HEK293 (cell line): Measurements from ENCODE around the gene ZDHHC11.

Experiments used
- CTCF ChIA-PET: fragments of 350-600 bp; formaldehyde crosslinking; extraction: SDS; loops from one replicate; lab custom pipeline; 2021; ENCODE audit warnings: antibody characterized with exemption; lab: Yijun Ruan, JAX
- POLR2A ChIA-PET: fragments of 300-600 bp; formaldehyde crosslinking; extraction: SDS; loops from one replicate; lab custom pipeline; 2020; ENCODE audit warnings: antibody characterized with exemption, inconsistent platforms; lab: Yijun Ruan, JAX
- H3K27ac ChIP-seq: fragments of 200-500 bp; sonication (Bioruptor generic); 2 replicates; pipeline ENCODE4 v1.5.1; 2014; ENCODE audit warnings: low read depth, low read length, control low read depth, inconsistent platforms; ENCODE audit errors: extremely low read depth
- H3K36me3 ChIP-seq, 2 experiments: fragments of 200-500 bp in 1 of 2; sonication (Bioruptor generic) in 1 of 2; 1 replicate in 1 of 2; 2 replicates in 1 of 2; pipeline ENCODE4 v1.5.1; 2014 to 2017; ENCODE audit warnings: inconsistent platforms in 2 of 2, low read length in 2 of 2; ENCODE audit not compliant: control insufficient read depth in 2 of 2, insufficient read depth in 1 of 2
- H3K4me1 ChIP-seq: fragments of 200-500 bp; sonication (Bioruptor generic); 2 replicates; pipeline ENCODE4 v1.5.1; 2014; ENCODE audit warnings: mild to moderate bottlenecking, low read length, inconsistent platforms; ENCODE audit not compliant: control insufficient read depth, insufficient read depth
- H3K4me3 ChIP-seq: 2 replicates; pipeline ENCODE4 v1.5.1; 2011; ENCODE audit warnings: low read depth, mild to moderate bottlenecking, control low read depth, low read length, moderate library complexity
- H3K9me3 ChIP-seq: fragments of 200-500 bp; sonication (Bioruptor generic); 2 replicates; pipeline ENCODE4 v1.5.1; 2014; ENCODE audit warnings: low read depth, low read length, inconsistent platforms; ENCODE audit not compliant: control insufficient read depth, insufficient read depth
- BCL11B ChIP-seq: fragments of 450-650 bp; formaldehyde crosslinking; IDR thresholded peaks from 2 replicates; pipeline ENCODE4 v1.5.1; 2016; ENCODE audit warnings: low read depth, missing biosample characterization, missing genetic modification characterization
- KLF7 ChIP-seq: fragments of 450-650 bp; formaldehyde crosslinking; IDR thresholded peaks from 2 replicates; pipeline ENCODE4 v1.5.1; 2016; ENCODE audit warnings: missing biosample characterization, missing genetic modification characterization, borderline replicate concordance
- SP2 ChIP-seq: fragments of 450-650 bp; formaldehyde crosslinking; IDR thresholded peaks from 2 replicates; pipeline ENCODE4 v1.5.1; 2016; ENCODE audit warnings: missing biosample characterization, missing genetic modification characterization
- WT1 ChIP-seq: fragments of 450-650 bp; formaldehyde crosslinking; IDR thresholded peaks from 2 replicates; pipeline ENCODE4 v1.5.1; 2016; ENCODE audit warnings: missing biosample characterization, missing genetic modification characterization
- ZEB2 ChIP-seq: fragments of 450-650 bp; formaldehyde crosslinking; IDR thresholded peaks from 2 replicates; pipeline ENCODE4 v1.5.1; 2016; ENCODE audit warnings: missing biosample characterization, missing genetic modification characterization
- ZNF223 ChIP-seq: fragments of 450-650 bp; formaldehyde crosslinking; IDR thresholded peaks from 2 replicates; pipeline ENCODE4 v1.5.1; 2016; ENCODE audit warnings: missing biosample characterization, missing genetic modification characterization
- ZNF274 ChIP-seq, 2 experiments: fragments of 200-500 bp in 1 of 2; fragments of 450-650 bp in 1 of 2; sonication (Bioruptor generic) in 1 of 2; formaldehyde crosslinking in 1 of 2; IDR thresholded peaks; 2 replicates each; pipeline versions ENCODE4 v1.5.1 to v1.6.1; 2014 to 2016; ENCODE audit warnings: borderline replicate concordance in 1 of 2, inconsistent platforms in 1 of 2, low read length in 1 of 2, missing biosample characterization in 1 of 2, missing genetic modification characterization in 1 of 2
- ZNF292 ChIP-seq: fragments of 450-650 bp; formaldehyde crosslinking; IDR thresholded peaks from 2 replicates; pipeline ENCODE4 v1.5.1; 2016; ENCODE audit warnings: low read depth, missing biosample characterization, missing genetic modification characterization, borderline replicate concordance
- ZNF37A ChIP-seq: fragments of 450-650 bp; IDR thresholded peaks from 2 replicates; pipeline ENCODE4 v1.5.1; 2018; ENCODE audit warnings: missing biosample characterization, missing genetic modification characterization
- ZNF510 ChIP-seq: fragments of 450-650 bp; formaldehyde crosslinking; IDR thresholded peaks from 2 replicates; pipeline ENCODE4 v1.5.1; 2018; ENCODE audit warnings: mild to moderate bottlenecking, missing genetic modification characterization, missing biosample characterization; ENCODE audit not compliant: insufficient replicate concordance
- ZNF529 ChIP-seq: fragments of 450-650 bp; formaldehyde crosslinking; IDR thresholded peaks from 2 replicates; pipeline ENCODE4 v1.5.1; 2017; ENCODE audit warnings: missing genetic modification characterization, missing biosample characterization; ENCODE audit not compliant: insufficient replicate concordance
- ZNF585B ChIP-seq: fragments of 450-650 bp; formaldehyde crosslinking; IDR thresholded peaks from 2 replicates; pipeline ENCODE4 v1.5.1; 2016; ENCODE audit warnings: missing biosample characterization, missing genetic modification characterization
- ZNF76 ChIP-seq: fragments of 450-650 bp; formaldehyde crosslinking; IDR thresholded peaks from 2 replicates; pipeline ENCODE4; 2016; ENCODE audit warnings: low read depth, missing biosample characterization, missing genetic modification characterization, borderline replicate concordance
- ZNF776 ChIP-seq: fragments of 450-650 bp; formaldehyde crosslinking; IDR thresholded peaks from 2 replicates; pipeline ENCODE4 v1.5.0; 2017; ENCODE audit warnings: missing biosample characterization, missing genetic modification characterization, borderline replicate concordance
- ZNF777 ChIP-seq: fragments of 450-650 bp; formaldehyde crosslinking; IDR thresholded peaks from 2 replicates; pipeline ENCODE4 v1.5.1; 2017; ENCODE audit warnings: missing biosample characterization, missing genetic modification characterization, borderline replicate concordance
- ZNF792 ChIP-seq: fragments of 450-650 bp; formaldehyde crosslinking; IDR thresholded peaks from 2 replicates; pipeline ENCODE4 v1.5.1; 2016; ENCODE audit warnings: missing biosample characterization, missing genetic modification characterization
- TF ChIP-seq, protein P1 (sequence below): fragments of 450-650 bp; formaldehyde crosslinking; IDR thresholded peaks from 2 replicates; pipeline ENCODE4 v1.5.1; 2017; ENCODE audit warnings: missing biosample characterization, missing genetic modification characterization
- TF ChIP-seq, protein P2 (sequence below): fragments of 450-650 bp; formaldehyde crosslinking; IDR thresholded peaks from 2 replicates; pipeline ENCODE4 v1.5.1; 2016; ENCODE audit warnings: missing biosample characterization, missing genetic modification characterization
- TF ChIP-seq, protein P3 (sequence below): fragments of 450-650 bp; formaldehyde crosslinking; IDR thresholded peaks from 2 replicates; pipeline ENCODE4 v1.5.1; 2016; ENCODE audit warnings: missing biosample characterization, missing genetic modification characterization

Gene ZDHHC11

DNA sequence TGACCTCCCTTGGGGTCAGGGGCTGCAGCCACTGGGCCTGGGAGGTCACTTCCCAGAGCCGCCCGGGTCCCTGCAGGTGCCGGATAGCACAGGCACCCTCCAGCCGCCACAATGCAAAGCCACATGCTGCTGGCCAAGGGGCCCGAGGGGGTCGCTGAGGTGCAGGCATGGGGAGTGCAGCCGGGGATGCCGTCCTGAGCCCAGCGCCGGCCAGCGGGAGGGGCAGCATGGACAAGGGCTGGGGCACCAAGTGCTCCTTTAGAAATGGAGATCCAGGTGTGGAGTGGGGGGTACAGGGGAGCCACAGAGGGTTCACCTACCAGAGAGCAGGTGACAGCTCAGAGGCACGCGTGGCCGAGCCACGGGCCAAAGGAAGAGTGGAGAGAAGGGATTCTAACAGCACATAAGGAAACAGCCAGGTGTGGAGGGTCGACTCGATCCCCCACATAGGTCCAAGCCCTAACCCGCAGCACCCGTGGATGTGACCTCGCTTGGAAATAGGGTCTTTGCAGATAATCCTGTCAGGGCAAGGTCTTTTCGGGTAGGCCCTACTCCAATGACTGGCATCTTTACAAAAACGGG, 90.9 kb downstream of the ZDHHC11 start:
- H3K9me3 ChIP-seq = no peaks in the 10 kb centered on the region
- ChIA-PET POLR2A (no interaction called here), CTCF (no interaction called here)
- H3K4me3 ChIP-seq = no peak overlapping the region
- TF ChIP-seq BCL11B (peak; percentile 27; the same call in 1 of the 2 replicates), WT1 (no peak)
- H3K27ac ChIP-seq = no peak overlapping the region
- H3K4me1 ChIP-seq = no peaks in the 10 kb centered on the region
- no peaks in the 10 kb centered on the region for H3K36me3 ChIP-seq

DNA sequence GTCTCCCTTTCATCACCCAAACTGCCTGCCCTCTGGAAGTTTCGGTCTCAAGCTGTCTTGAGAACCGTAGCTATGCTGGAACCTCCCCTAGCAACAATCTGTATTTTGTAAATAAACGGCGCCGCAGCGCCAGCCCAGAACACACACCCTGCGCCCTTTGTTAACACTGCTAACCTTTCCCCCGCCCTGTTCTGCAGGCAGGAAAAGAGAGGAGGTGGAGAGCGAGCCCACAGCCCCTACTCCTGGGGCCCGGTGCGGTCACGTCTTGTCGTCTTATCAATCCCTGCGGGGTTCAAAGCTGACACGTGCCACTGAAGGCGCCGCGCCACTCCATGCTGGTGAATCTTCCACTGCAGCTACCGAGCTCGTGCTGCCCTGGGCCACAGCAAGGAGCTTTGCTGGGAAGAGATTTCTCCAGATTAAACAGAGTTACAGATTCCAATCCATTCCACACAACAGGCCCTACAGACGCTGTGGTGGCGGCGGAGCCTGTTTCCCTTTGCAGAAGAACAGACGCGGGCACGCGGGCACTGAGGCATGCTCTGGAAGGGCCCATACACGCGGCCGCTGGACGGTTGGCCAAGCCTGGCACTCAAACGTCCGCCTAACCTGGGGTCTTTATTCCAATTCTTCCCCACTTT, 91.6 kb downstream of the ZDHHC11 start:
- Histone ChIP-seq H3K27ac (no peak overlapping the region), H3K36me3 (no peaks in the 10 kb centered on the region), H3K4me1 (no peaks in the 10 kb centered on the region), H3K9me3 (no peaks in the 10 kb centered on the region), H3K4me3 (no peak overlapping the region)
- ChIA-PET CTCF (interaction anchor here (1.2 kb wide), 1 partner anchor 144 kb away, joined by 3 read pairs; no protein-coding TSS in a partner anchor), POLR2A (no interaction called here)
- TF ChIP-seq, protein P1, sequence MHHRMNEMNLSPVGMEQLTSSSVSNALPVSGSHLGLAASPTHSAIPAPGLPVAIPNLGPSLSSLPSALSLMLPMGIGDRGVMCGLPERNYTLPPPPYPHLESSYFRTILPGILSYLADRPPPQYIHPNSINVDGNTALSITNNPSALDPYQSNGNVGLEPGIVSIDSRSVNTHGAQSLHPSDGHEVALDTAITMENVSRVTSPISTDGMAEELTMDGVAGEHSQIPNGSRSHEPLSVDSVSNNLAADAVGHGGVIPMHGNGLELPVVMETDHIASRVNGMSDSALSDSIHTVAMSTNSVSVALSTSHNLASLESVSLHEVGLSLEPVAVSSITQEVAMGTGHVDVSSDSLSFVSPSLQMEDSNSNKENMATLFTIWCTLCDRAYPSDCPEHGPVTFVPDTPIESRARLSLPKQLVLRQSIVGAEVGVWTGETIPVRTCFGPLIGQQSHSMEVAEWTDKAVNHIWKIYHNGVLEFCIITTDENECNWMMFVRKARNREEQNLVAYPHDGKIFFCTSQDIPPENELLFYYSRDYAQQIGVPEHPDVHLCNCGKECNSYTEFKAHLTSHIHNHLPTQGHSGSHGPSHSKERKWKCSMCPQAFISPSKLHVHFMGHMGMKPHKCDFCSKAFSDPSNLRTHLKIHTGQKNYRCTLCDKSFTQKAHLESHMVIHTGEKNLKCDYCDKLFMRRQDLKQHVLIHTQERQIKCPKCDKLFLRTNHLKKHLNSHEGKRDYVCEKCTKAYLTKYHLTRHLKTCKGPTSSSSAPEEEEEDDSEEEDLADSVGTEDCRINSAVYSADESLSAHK = no peak

DNA sequence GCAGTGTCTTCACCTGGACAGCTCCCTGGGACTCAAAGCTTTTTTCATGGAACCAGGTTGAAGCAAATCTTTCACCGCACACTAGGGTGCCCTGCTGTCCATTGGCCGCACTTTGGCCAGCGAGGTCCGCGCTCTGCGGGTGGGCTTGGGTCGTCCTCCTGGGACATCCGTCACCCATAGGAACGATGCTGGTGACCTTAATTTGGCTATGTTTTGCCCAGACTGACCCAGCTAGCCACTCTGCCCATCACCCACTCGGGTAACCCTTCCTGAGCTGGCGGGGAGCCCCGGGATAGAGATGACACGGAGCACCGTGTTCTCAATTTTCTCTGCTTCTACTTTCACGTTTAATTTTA, 92.1 kb downstream of the ZDHHC11 start:
- ChIA-PET POLR2A (no interaction called here), CTCF (interaction anchor here (1.2 kb wide), 1 partner anchor 144 kb away, joined by 3 read pairs; no protein-coding TSS in a partner anchor)
- H3K36me3 ChIP-seq = no peaks in the 10 kb centered on the region
- TF ChIP-seq ZNF292 (tag by site-specific recombination) (no peak), ZNF777 (tag by site-specific recombination) (no peak), ZNF76 (tag by site-specific recombination) (no peak), ZNF37A (no peak), ZNF223 (tag by site-specific recombination) (no peak), ZEB2 (no peak), ZNF529 (tag by site-specific recombination) (no peak), BCL11B (no peak), ZNF274 (IDR thresholded peaks at IDR 0.05; ENCODE audit: low read length) (no peak), ZNF274 (tag by site-specific recombination; IDR thresholded peaks at IDR 0.05; ENCODE audit: borderline replicate concordance) (no peak), ZNF585B (no peak), SP2 (no peak), ZNF776 (tag by site-specific recombination) (no peak), KLF7 (tag by site-specific recombination) (no peak), ZNF510 (no peak), ZNF792 (tag by site-specific recombination) (no peak)
- TF ChIP-seq, protein P2, sequence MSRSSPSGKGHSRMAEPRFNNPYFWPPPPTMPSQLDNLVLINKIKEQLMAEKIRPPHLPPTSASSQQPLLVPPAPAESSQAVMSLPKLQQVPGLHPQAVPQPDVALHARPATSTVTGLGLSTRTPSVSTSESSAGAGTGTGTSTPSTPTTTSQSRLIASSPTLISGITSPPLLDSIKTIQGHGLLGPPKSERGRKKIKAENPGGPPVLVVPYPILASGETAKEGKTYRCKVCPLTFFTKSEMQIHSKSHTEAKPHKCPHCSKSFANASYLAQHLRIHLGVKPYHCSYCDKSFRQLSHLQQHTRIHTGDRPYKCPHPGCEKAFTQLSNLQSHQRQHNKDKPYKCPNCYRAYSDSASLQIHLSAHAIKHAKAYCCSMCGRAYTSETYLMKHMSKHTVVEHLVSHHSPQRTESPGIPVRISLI (tag by site-specific recombination) = no peak
- TF ChIP-seq, protein P3, sequence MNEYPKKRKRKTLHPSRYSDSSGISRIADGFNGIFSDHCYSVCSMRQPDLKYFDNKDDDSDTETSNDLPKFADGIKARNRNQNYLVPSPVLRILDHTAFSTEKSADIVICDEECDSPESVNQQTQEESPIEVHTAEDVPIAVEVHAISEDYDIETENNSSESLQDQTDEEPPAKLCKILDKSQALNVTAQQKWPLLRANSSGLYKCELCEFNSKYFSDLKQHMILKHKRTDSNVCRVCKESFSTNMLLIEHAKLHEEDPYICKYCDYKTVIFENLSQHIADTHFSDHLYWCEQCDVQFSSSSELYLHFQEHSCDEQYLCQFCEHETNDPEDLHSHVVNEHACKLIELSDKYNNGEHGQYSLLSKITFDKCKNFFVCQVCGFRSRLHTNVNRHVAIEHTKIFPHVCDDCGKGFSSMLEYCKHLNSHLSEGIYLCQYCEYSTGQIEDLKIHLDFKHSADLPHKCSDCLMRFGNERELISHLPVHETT (tag by site-specific recombination) = no peak
- TF ChIP-seq, all 188 proteins: peak for 0
- Histone ChIP-seq H3K27ac (no peak overlapping the region), H3K9me3 (no peaks in the 10 kb centered on the region), H3K4me3 (no peak overlapping the region), H3K4me1 (no peaks in the 10 kb centered on the region)
